Naive thymus-derived CD4-positive, alpha-beta T cell (primary cell): ENCODE results near the gene TXNRD3. TPM values are rescaled to one million over a fixed set of nuclear protein-coding genes. Genes with fewer than 3 reads are reported as not detected.

Experiments
- ATAC-seq: fragments of 150-1000 bp; cut with Tn5 transposase; 2 replicates; pipeline ENCODE4 v1.10.0; 2021; ENCODE audit warnings: mild to moderate bottlenecking, moderate library complexity
- CTCF ChIA-PET: fragments of 350-600 bp; sonication (Branson Sonifier 250); formaldehyde crosslinking; loops from one replicate; lab custom pipeline; 2021; ENCODE audit warnings: antibody characterized with exemption; lab: Charles Lee
- POLR2A ChIA-PET: fragments of 350-600 bp; sonication (Branson Sonifier 250); formaldehyde crosslinking; loops from one replicate; lab custom pipeline; 2021; ENCODE audit warnings: antibody characterized with exemption, inconsistent platforms; lab: Charles Lee
- DNase-seq, 9 donors: peaks; one replicate each; pipeline versions ENCODE4 v3.0.0 to v3.0.0-alpha.2; 2020 to 2022; ENCODE audit warnings: mixed read lengths in 1 of 9
- H3K27ac ChIP-seq: one replicate; pipeline ENCODE4 v1.7.0; 2013; ENCODE audit warnings: mild to moderate bottlenecking, low read depth, low read length, moderate library complexity
- H3K27me3 ChIP-seq, 2 donors: one replicate each; pipeline ENCODE4 v1.7.0; 2013; ENCODE audit warnings: low read length in 2 of 2, mild to moderate bottlenecking in 2 of 2, moderate library complexity in 2 of 2; ENCODE audit not compliant: control insufficient read depth in 2 of 2, insufficient read depth in 2 of 2
- H3K36me3 ChIP-seq, 3 experiments: 1 replicate in 2 of 3; 2 replicates in 1 of 3; pipeline ENCODE4 v1.7.0; 2013; ENCODE audit warnings: low read length in 3 of 3, mild to moderate bottlenecking in 3 of 3, moderate library complexity in 1 of 3; ENCODE audit not compliant: insufficient read depth in 3 of 3, control insufficient read depth in 2 of 3
- H3K4me1 ChIP-seq, 2 donors: one replicate each; pipeline ENCODE4 v1.7.0; 2013; ENCODE audit warnings: low read length in 2 of 2, mild to moderate bottlenecking in 2 of 2, moderate library complexity in 1 of 2; ENCODE audit not compliant: control insufficient read depth in 2 of 2, insufficient read depth in 2 of 2
- H3K4me3 ChIP-seq: 2 replicates; pipeline ENCODE4 v1.7.0; 2013; ENCODE audit warnings: mild to moderate bottlenecking, low read length
- H3K9me3 ChIP-seq, 3 experiments: 1 replicate in 2 of 3; 2 replicates in 1 of 3; pipeline ENCODE4 v1.7.0; 2013; ENCODE audit warnings: low read length in 3 of 3; ENCODE audit not compliant: control insufficient read depth in 2 of 3
- H3K27ac Mint-ChIP-seq, 9 donors: one replicate each; pipeline ENCODE4 v1.8.0; 2020 to 2022; ENCODE audit warnings: mixed read lengths in 9 of 9, mild to moderate bottlenecking in 8 of 9, moderate library complexity in 5 of 9, inconsistent platforms in 2 of 9
- H3K27me3 Mint-ChIP-seq, 5 donors: one replicate each; pipeline ENCODE4 v1.8.0; 2021 to 2022; ENCODE audit warnings: mixed read lengths in 5 of 5, mild to moderate bottlenecking in 1 of 5
- H3K36me3 Mint-ChIP-seq, 5 donors: one replicate each; pipeline ENCODE4 v1.8.0; 2020 to 2022; ENCODE audit warnings: mixed read lengths in 5 of 5, mild to moderate bottlenecking in 3 of 5, inconsistent platforms in 1 of 5
- H3K4me1 Mint-ChIP-seq, 7 donors: one replicate each; pipeline ENCODE4 v1.8.0; 2020 to 2022; ENCODE audit warnings: mixed read lengths in 7 of 7, mild to moderate bottlenecking in 3 of 7, inconsistent platforms in 1 of 7
- H3K4me3 Mint-ChIP-seq, 10 donors: one replicate each; pipeline ENCODE4 v1.8.0; 2020 to 2022; ENCODE audit warnings: mild to moderate bottlenecking in 10 of 10, mixed read lengths in 10 of 10, moderate library complexity in 6 of 10, inconsistent platforms in 2 of 10
- H3K9me3 Mint-ChIP-seq, 11 donors: one replicate each; pipeline ENCODE4 v1.8.0; 2020 to 2022; ENCODE audit warnings: mixed read lengths in 11 of 11, mild to moderate bottlenecking in 4 of 11, inconsistent platforms in 1 of 11, moderate library complexity in 1 of 11
- intact Hi-C, 2 donors: fragments of 100-400 bp; cut with micrococcal nuclease; formaldehyde crosslinking; loops; one replicate each; pipeline ENCODE4 v1.15.1; 2023
- polyA plus RNA-seq, 2 donors: library from polyadenylated mRNA; unstranded; fragments of 300-500 nt; fragmentation: Illumina TruSeq; gene quantifications; one replicate each; pipeline ENCODE4 v1.2.3, GENCODE V29; 2021
- total RNA-seq, 6 experiments: library from RNA in 5 of 6; stranded (reverse) in 5 of 6; gene quantifications; 1 replicate in 5 of 6; 2 replicates in 1 of 6; pipeline ENCODE4 v1.2.3 and lab custom pipeline; 2021 to 2026

The TXNRD3 gene
- total and polyA plus RNA-seq, 7 experiments from 2014 or later = 0.46 to 4.8 (median 4.3) TPM

DNA sequence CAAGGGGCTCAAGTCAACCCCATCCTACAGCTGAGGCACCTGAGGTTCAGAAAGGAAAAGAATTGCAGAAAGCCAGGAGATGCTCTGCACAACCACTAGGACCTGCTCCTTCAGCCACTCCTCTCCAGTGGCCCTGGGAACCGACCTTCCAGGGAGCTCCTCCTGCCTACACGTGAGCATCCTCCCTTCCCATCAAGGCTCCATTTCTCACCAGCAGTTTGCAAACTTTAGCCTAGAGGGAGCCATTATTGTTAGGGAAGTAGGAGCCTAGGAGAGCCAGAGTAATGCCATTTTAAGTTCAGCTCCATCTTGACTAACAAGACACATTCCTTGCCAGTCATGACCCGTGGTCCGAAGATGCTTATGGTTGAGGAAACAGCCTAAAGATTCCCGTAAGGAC is 37.9 kb upstream of the TXNRD3 start:
- no peak for DNase-seq
- ChIA-PET POLR2A (no interaction called here), CTCF (no interaction called here)

DNA sequence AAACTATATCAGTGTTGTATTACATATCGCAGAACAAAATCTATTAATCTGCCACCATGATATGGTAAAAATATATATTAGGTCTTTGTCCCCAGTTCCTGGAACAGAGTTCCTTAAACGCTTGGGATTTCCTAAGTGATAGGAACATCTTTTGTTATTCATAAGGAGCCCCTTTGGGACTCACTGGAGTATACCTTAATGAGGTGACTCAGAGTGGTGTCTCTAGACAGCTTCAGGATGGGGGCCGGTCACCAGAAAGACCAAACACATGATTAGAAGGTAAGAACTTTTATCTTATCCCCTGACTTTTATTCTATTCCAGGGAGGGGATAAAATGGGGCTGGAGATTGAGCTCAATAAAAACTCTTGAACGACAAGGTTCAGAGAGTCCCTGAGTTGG is 36.8 kb upstream of the TXNRD3 start:
- CTCF ChIA-PET = no interaction called here
- POLR2A ChIA-PET = no interaction called here
- no peak for DNase-seq
- Mint-ChIP-seq H3K27ac (no peak overlapping the region), H3K4me3 (no peak overlapping the region), H3K27me3 (peaks cover 30 to 45% (median 37%) of the 10 kb centered on the region in 5 donors), H3K4me1 (no peaks in the 10 kb centered on the region), H3K9me3 (peaks cover 0 to 2% (median 0%) of the 10 kb centered on the region in 11 donors), H3K36me3 (no peaks in the 10 kb centered on the region)
- Histone ChIP-seq H3K27me3 (no peaks in the 10 kb centered on the region), H3K4me1 (no peaks in the 10 kb centered on the region), H3K27ac (no peak overlapping the region), H3K36me3 (no peaks in the 10 kb centered on the region), H3K9me3 (no peaks in the 10 kb centered on the region), H3K4me3 (no peak overlapping the region)
- intact Hi-C loops = no loop called here
- no peak for ATAC-seq

More for the DNA sequence above, 37.9 kb upstream of the TXNRD3 start:
- Mint-ChIP-seq H3K9me3 (peaks cover 0 to 2% (median 0%) of the 10 kb centered on the region in 11 donors), H3K4me3 (no peak overlapping the region), H3K27ac (no peak overlapping the region), H3K27me3 (peaks cover 33 to 51% (median 38%) of the 10 kb centered on the region in 5 donors), H3K36me3 (no peaks in the 10 kb centered on the region), H3K4me1 (no peaks in the 10 kb centered on the region)
- intact Hi-C loops = no loop called here
- H3K9me3 ChIP-seq = no peaks in the 10 kb centered on the region
- H3K4me3 ChIP-seq = no peak overlapping the region
- no peak for ATAC-seq
- H3K27ac ChIP-seq = no peak overlapping the region
- H3K4me1 ChIP-seq = no peaks in the 10 kb centered on the region
- H3K27me3 ChIP-seq = no peaks in the 10 kb centered on the region
- H3K36me3 ChIP-seq = no peaks in the 10 kb centered on the region

DNA sequence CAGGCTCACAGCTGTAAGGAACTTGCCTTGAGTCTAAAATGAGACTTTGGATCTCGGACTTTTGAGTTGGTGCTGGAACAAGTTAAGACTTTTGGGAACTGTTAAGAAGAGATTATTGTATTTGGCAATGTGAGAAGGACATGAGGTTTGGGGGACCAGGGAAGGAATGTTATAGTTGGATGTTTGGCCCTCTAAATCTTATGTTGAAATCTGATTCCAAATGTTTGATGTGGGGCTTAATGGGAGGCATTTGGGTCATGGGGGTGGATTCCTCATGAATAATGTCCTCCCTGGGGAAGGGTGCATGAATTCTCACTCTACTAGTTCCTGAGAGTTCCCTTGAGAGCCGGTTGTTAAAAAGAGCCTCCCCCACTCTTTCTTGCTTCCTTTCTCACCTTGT is 30.6 kb upstream of the TXNRD3 start:
- Mint-ChIP-seq H3K27me3 (peaks cover 0 to 11% (median 4%) of the 10 kb centered on the region in 5 donors), H3K4me1 (peaks cover 0 to 2% (median 0%) of the 10 kb centered on the region in 7 donors), H3K4me3 (no peak overlapping the region), H3K27ac (no peak overlapping the region), H3K36me3 (no peaks in the 10 kb centered on the region), H3K9me3 (no peaks in the 10 kb centered on the region)
- no peak for DNase-seq
- Histone ChIP-seq H3K4me1 (no peaks in the 10 kb centered on the region), H3K4me3 (no peak overlapping the region), H3K27ac (no peak overlapping the region), H3K9me3 (no peaks in the 10 kb centered on the region), H3K27me3 (no peaks in the 10 kb centered on the region), H3K36me3 (no peaks in the 10 kb centered on the region)
- no peak for ATAC-seq
- ChIA-PET CTCF (interaction anchor here (0.7 to 0.9 kb wide), 2 partner anchors 8 to 11 kb away, joined by 3 read pairs; no protein-coding TSS in a partner anchor), POLR2A (interaction anchor here (0.9 kb wide), 1 partner anchor 12 kb away, joined by 3 read pairs; no protein-coding TSS in a partner anchor)
- intact Hi-C loops = no loop called here

GRCh38 chr3:126685021-126685420 is 30.1 kb upstream of the TXNRD3 start:
- Mint-ChIP-seq H3K9me3 (no peaks in the 10 kb centered on the region), H3K4me1 (peaks cover 0 to 2% (median 0%) of the 10 kb centered on the region in 7 donors), H3K36me3 (no peaks in the 10 kb centered on the region), H3K4me3 (no peak overlapping the region), H3K27me3 (peaks cover 0 to 11% (median 0%) of the 10 kb centered on the region in 5 donors), H3K27ac (no peak overlapping the region)
- ChIA-PET CTCF (interaction anchor here (0.9 kb wide), 1 partner anchor 12 kb away, joined by 3 read pairs; no protein-coding TSS in a partner anchor), POLR2A (no interaction called here)
- intact Hi-C loops = no loop called here
- no peaks in the 10 kb centered on the region for H3K36me3 ChIP-seq
- H3K27me3 ChIP-seq = no peaks in the 10 kb centered on the region
- no peak overlapping the region for H3K4me3 ChIP-seq
- H3K27ac ChIP-seq = no peak overlapping the region
- DNase-seq (no peak), ATAC-seq (no peak)
- no peaks in the 10 kb centered on the region for H3K4me1 ChIP-seq
- no peaks in the 10 kb centered on the region for H3K9me3 ChIP-seq

GRCh38 chr3:126684218-126684751 is 29.4 kb upstream of the TXNRD3 start:
- H3K27me3 ChIP-seq = no peaks in the 10 kb centered on the region
- no peaks in the 10 kb centered on the region for H3K9me3 ChIP-seq
- Mint-ChIP-seq H3K27me3 (peaks cover 0 to 6% (median 0%) of the 10 kb centered on the region in 5 donors), H3K9me3 (no peaks in the 10 kb centered on the region), H3K27ac (peak overlapping the region in 1 of 9 donors; percentile 15), H3K4me3 (no peak overlapping the region), H3K36me3 (no peaks in the 10 kb centered on the region), H3K4me1 (peaks cover 0 to 2% (median 0%) of the 10 kb centered on the region in 7 donors)
- no peaks in the 10 kb centered on the region for H3K4me1 ChIP-seq
- intact Hi-C loops = no loop called here
- POLR2A ChIA-PET = no interaction called here
- no peak for ATAC-seq
- no peak overlapping the region for H3K4me3 ChIP-seq
- DNase-seq = no peak
- CTCF ChIA-PET = interaction anchor here (0.6 to 1.2 kb wide), 2 partner anchors 53 to 862 kb away, joined by 4 read pairs; no protein-coding TSS in a partner anchor
- no peaks in the 10 kb centered on the region for H3K36me3 ChIP-seq
- H3K27ac ChIP-seq = no peak overlapping the region

DNA sequence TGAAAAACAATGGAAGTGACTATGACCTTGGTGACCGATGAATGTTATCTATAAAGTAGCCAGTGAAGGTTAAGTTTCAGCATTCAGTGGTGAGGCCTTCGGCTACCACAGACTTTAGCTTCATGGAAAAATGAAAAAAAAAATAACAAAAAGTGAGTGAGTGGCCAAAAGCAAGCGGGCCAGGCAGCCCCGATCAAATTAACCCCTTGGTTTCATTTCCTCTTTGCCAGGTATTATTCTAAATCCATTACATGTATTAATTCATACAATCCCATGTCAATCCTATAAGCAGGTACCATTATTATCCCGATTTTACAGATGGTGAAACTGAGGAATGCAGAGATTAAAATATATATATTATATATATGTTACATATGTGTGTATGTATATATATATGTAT is 28.1 kb upstream of the TXNRD3 start:
- Histone ChIP-seq H3K9me3 (no peaks in the 10 kb centered on the region), H3K4me1 (no peaks in the 10 kb centered on the region), H3K4me3 (no peak overlapping the region), H3K36me3 (no peaks in the 10 kb centered on the region), H3K27me3 (no peaks in the 10 kb centered on the region), H3K27ac (no peak overlapping the region)
- H3K9me3 Mint-ChIP-seq = no peaks in the 10 kb centered on the region
- intact Hi-C loops = no loop called here
- H3K36me3 Mint-ChIP-seq = no peaks in the 10 kb centered on the region
- ChIA-PET POLR2A (no interaction called here), CTCF (interaction anchor here (0.6 to 1.2 kb wide), 2 partner anchors 321 to 864 kb away, joined by 4 read pairs; no protein-coding TSS in a partner anchor)
- no peak for ATAC-seq
- H3K27ac Mint-ChIP-seq = no peak overlapping the region
- H3K4me1 Mint-ChIP-seq = peaks cover 0 to 6% (median 4%) of the 10 kb centered on the region in 7 donors
- H3K27me3 Mint-ChIP-seq = peaks cover under 1 to 9% (median 5%) of the 10 kb centered on the region in 5 donors
- DNase-seq = no peak
- H3K4me3 Mint-ChIP-seq = no peak overlapping the region

DNA sequence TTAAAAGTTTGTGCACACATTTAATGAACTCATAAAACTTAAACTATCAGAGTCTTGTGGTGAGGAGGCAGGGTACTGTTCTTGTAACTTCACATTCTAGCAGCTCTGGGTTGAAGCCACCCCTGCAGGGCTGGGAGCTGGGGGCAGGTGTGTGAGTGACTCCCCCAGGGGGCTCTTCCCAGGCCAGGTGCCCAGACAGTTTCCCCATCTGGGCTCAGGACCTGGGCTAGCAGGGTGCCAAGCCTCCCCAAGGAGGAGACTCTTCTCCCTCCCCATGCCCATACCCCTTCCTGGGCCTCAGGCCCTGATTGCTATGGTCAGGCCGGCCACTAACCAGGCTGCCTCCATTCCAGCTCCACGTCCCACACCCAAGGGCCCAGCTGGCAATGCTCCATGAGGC is 27.1 kb upstream of the TXNRD3 start:
- no peak overlapping the region for H3K27ac Mint-ChIP-seq
- H3K4me1 Mint-ChIP-seq = peaks cover 0 to 6% (median 4%) of the 10 kb centered on the region in 7 donors
- DNase-seq = no peak
- ChIA-PET POLR2A (no interaction called here), CTCF (interaction anchor here (1.0 to 1.4 kb wide), 3 partner anchors 21 to 867 kb away, joined by 3 to 6 read pairs (median 5); no protein-coding TSS in a partner anchor)
- no peaks in the 10 kb centered on the region for H3K36me3 Mint-ChIP-seq
- no peaks in the 10 kb centered on the region for H3K36me3 ChIP-seq
- H3K4me3 Mint-ChIP-seq = no peak overlapping the region
- peaks cover 4 to 12% (median 9%) of the 10 kb centered on the region in 5 donors for H3K27me3 Mint-ChIP-seq
- H3K9me3 Mint-ChIP-seq = no peaks in the 10 kb centered on the region
- no peaks in the 10 kb centered on the region for H3K27me3 ChIP-seq
- no peaks in the 10 kb centered on the region for H3K4me1 ChIP-seq
- no peaks in the 10 kb centered on the region for H3K9me3 ChIP-seq
- intact Hi-C loops = no loop called here
- no peak overlapping the region for H3K4me3 ChIP-seq
- no peak overlapping the region for H3K27ac ChIP-seq
- no peak for ATAC-seq
